NCI-H2227 treated with DMSO at 0.1 percent for 48 hours (cell line): ENCODE measurements around the gene MOBP.

Source experiments
- DNase-seq: peaks from one replicate; lab custom pipeline; 2025; lab: John Stamatoyannopoulos, UW

Gene MOBP

DNA sequence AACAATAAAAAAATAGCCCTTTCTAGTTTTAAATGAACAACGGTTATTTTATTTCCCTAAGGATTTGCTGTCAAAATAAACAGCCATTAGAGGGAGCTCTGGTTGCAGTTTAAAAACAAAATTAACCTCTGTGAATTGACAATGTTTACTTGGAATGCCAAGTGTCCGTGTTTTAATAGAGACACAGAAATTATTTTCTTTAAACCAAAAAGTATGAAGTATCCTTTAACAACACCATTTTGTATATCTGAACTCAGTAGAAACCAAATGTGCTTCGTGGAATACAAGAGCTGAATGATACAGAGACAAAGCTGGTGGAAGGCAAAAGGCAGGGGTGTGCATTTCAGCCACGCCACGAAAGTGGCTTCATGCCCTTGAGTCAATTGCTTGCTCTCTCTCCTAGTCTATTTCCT, 74.4 kb downstream of the MOBP start:
- DNase-seq = no peak

DNA sequence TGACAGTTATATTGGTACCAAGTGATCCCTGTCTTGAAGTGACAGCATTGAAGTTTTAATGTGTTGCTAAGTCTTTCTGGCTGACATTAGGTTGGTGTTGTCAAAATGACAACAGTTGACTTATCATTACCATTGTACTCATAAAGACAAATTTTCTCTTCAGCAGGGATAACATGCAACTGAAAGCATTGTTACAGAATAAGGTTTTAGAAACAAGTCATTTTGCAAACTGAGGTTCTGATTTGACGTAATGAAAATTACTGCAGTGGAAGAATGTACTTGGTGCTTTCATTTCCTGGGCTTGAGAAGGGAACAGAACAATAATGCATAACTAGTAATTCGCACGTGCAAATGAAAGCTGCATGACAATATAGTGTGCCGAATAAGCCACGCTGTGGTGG, 75.1 kb downstream of the MOBP start:
- no peak for DNase-seq

DNA sequence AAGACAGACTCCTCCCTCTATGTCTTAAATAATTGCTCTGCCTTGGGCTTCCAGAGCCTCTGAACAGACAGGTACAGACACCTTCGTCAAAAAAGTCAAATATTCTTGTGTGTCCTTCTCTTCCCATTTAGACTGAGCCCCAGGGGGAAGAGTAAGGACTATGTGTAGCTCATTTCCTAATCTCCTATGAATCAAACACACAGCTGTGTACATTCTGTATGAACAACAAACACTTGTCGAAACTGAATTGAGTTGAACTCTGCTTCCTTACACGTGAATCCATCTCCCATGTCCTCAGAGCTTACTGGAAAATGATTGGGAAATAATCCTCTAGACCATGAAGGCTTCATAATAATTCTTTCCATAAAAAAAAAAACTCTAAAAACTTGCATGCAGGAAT, 80.8 kb downstream of the MOBP start:
- no peak for DNase-seq

DNA sequence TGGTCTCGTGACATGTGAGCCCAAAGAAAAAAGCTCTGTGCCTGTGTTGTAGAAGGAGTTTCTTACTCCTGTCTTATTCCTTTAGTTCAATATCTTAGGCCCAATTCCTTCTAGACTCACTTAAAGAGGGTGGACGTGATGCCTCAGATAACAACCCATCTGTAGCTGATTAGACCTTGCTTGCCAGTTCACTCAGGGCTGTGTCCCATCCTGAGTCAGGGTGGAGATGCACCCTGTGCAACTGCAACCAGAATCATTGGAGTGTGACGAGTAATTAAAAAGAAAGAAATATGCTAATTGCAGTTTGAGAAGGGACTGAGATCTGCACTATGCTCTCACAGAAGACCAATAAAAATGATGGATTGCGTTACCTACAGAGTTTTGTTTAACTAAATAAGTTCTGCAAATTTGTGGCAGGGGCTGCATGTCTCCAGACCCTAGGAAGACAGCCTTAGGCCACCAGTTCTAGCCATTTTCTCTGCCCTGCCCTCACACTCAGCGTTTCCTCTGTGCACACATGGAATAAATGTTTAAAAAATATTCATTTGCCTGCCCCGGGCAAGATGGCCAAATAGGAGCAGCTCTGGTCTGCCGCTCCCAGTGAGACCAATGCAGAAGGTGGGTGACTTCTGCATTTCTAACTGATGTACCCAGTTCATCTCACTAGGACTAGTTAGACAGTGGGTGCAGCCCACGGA, 83.0 kb downstream of the MOBP start:
- no peak for DNase-seq
